Fibroblast of skin of right biceps (primary cell): ENCODE measurements around the gene CASP4.
"Not testable (repeated sequence)": the region's sequence is repeated elsewhere in the genome, so short reads cannot be mapped to it uniquely, and the experiment has no call there.

Experiments
- DNase-seq: peaks from one replicate; pipeline ENCODE4 v3.0.0-alpha.2; 2013

Gene CASP4

GRCh38 chr11:104968355-104968855 is at the start of gene CASP4:
TSS of gene CASP4 (minus strand) at chr11:104968574. CDS start at chr11:104968525, 49 bp downstream.
- peak; percentile 89 for DNase-seq

GRCh38 chr11:105007463-105007862 is 39.1 kb upstream of the CASP4 start:
- no peak for DNase-seq

- DNase-seq, result no peak
Observed at GRCh38 chr11:105005451-105005845, 37.1 kb upstream of the CASP4 start.

- no peak for DNase-seq
Observed at GRCh38 chr11:105004021-105004420, 35.6 kb upstream of the CASP4 start.

- no peak for DNase-seq
Observed at GRCh38 chr11:105003151-105003550, 34.8 kb upstream of the CASP4 start.

- no peak for DNase-seq
Observed at GRCh38 chr11:105000797-105001196, 32.4 kb upstream of the CASP4 start.

GRCh38 chr11:105000167-105000566 is 31.8 kb upstream of the CASP4 start:
- peak; percentile 47 for DNase-seq

GRCh38 chr11:104999721-105000120 is 31.3 kb upstream of the CASP4 start:
- DNase-seq, result peak; percentile 8

- DNase-seq, result no peak
Observed at GRCh38 chr11:104997288-104997687, 28.9 kb upstream of the CASP4 start.

GRCh38 chr11:104995001-104995408 is 26.6 kb upstream of the CASP4 start:
- no peak for DNase-seq

- no peak for DNase-seq
Observed at GRCh38 chr11:104992781-104993180, 24.4 kb upstream of the CASP4 start.

- DNase-seq, result no peak
Observed at GRCh38 chr11:104991994-104992393, 23.6 kb upstream of the CASP4 start.

- DNase-seq, result no peak
Observed at GRCh38 chr11:104984808-104985207, 16.4 kb upstream of the CASP4 start.

GRCh38 chr11:104979839-104980238 is 11.5 kb upstream of the CASP4 start:
- no peak for DNase-seq

- DNase-seq, result no peak
Observed at GRCh38 chr11:104973616-104974015, 5.2 kb upstream of the CASP4 start.

- not testable (repeated sequence) for DNase-seq
Observed at GRCh38 chr11:104972924-104973323, 4.5 kb upstream of the CASP4 start.

- DNase-seq, result no peak
Observed at GRCh38 chr11:104970756-104971155, 2.4 kb upstream of the CASP4 start.

GRCh38 chr11:104968856-104969776 is 742 bp upstream of the CASP4 start:
- peak; percentile 44 for DNase-seq

GRCh38 chr11:104967534-104968354 is 630 bp downstream of the CASP4 start:
- DNase-seq, result peak; percentile 19

- no peak for DNase-seq
Observed at GRCh38 chr11:104965735-104966134, 2.6 kb downstream of the CASP4 start.

GRCh38 chr11:104964247-104964646 is 4.1 kb downstream of the CASP4 start:
- DNase-seq, result no peak

- no peak for DNase-seq
Observed at GRCh38 chr11:104962852-104963251, 5.5 kb downstream of the CASP4 start.

GRCh38 chr11:104957280-104957679 is 11.1 kb downstream of the CASP4 start:
- no peak for DNase-seq

GRCh38 chr11:104956528-104956927 is 11.8 kb downstream of the CASP4 start:
- DNase-seq, result no peak
